ENCODE data around the gene VWDE.
"Not testable (repeated sequence)": the region's sequence is repeated elsewhere in the genome, so short reads cannot be mapped to it uniquely, and the experiment has no call there.

Gene VWDE

GRCh38 chr7:12401538-12402364, 1.9 kb downstream of the VWDE start:
- peak; percentile 69 for DNase-seq

DNA sequence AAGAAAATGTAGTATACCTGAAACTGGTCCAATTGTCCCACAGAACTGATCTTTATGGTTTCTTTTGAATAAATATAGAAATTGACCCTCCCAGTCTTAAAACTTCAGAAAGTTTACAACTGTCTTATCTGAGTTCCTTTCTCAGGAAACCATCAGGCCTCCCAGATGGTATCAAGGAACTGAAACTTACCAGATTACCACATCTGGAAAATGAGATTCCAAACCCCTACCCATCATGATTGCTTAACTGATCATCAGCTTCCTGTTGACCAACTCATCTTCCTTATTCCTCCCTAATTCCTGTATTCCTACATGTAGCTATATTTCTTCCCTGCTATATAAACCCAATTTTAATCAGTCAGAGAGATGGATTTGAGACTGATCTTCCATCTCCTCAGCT, 5.5 kb downstream of the VWDE start:
- DNase-seq, result no peak

GRCh38 chr7:12397671-12398070, 6.0 kb downstream of the VWDE start:
- DNase-seq, result peak; percentile 54

DNA sequence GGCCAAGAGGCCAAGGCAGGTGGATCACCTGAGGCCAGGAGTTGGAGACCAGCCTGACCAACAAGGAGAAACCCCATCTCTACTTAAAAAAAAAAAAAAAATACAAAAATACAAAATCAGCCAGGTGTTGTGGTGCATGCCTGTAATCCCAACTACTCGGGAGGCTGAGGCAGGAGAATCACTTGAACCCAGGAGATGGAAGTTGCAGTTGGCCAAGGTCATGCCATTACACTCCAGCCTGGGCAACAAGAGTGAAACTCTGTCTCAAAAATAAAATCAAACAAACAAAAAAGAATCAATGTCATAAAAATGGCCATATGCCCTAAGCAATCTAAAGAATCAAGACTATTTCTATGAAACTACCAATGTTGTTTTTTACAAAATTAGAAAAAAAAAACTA, 7.0 kb downstream of the VWDE start:
- not testable (repeated sequence) for DNase-seq

GRCh38 chr7:12391922-12392615, 11.6 kb downstream of the VWDE start:
- DNase-seq, result peak; percentile 53

GRCh38 chr7:12389089-12389700, 14.5 kb downstream of the VWDE start:
- DNase-seq, result peak; percentile 30

- DNase-seq, result peak; percentile 90
These were observed 17.3 kb downstream of the VWDE start for GRCh38 chr7:12386313-12386740.

- peak; percentile 97 for DNase-seq
These were observed 18.3 kb downstream of the VWDE start for GRCh38 chr7:12385364-12385786.

- DNase-seq, result no peak
These were observed 20.3 kb downstream of the VWDE start for GRCh38 chr7:12383377-12383776.

GRCh38 chr7:12378389-12378788, 25.3 kb downstream of the VWDE start:
- no peak for DNase-seq

DNA sequence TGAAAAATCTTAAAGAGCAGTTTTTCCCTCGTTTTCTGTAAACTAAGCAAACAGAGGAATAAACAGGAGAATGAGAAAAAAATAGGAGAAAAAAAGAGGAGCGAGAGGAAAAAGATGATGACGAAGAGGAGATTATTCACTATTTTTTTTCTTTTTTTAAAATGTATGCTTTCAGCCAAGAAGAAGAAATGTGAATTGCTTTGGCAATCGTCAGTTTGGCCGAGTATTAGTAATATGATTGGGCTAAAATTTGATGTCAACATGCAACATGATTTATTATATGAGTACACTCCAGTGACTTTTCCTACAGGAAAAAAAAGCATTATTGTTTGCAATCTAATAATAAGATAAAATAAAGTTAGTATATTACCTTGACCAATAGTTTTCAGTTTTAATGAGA, 26.3 kb downstream of the VWDE start:
- no peak for DNase-seq

DNA sequence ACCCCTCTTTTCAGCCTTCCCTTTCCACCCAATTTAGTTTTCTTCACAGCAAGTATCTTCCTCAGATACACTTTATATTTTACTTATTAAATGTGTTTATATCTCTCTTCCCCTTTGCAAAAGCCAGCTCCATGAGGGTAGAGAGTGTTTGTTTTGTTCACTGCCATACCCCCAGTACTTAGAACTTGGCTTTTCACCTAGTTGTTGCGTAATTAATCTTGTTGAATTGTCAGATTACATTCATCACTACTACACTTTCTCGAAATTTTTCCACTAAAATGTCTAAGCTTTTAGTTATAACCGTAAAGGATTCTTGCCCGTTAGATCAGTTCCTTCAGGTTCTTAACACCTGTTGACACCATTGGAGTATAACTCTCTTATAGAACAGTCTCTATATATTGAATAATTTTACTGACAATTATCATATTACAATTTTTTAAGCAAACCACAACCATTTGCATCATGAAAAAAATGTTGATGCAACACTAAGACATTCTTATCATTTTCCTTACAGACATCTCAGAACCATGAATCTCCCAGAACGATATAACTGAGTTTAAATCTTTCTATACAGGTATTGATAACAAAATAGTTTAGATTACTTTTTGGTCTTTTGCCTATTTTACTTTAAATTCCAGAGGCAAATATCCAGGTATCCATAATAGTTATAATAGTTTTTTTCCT, 29.9 kb downstream of the VWDE start:
- no peak for DNase-seq

- DNase-seq, result no peak
These were observed 33.4 kb downstream of the VWDE start for GRCh38 chr7:12370249-12370648.

DNA sequence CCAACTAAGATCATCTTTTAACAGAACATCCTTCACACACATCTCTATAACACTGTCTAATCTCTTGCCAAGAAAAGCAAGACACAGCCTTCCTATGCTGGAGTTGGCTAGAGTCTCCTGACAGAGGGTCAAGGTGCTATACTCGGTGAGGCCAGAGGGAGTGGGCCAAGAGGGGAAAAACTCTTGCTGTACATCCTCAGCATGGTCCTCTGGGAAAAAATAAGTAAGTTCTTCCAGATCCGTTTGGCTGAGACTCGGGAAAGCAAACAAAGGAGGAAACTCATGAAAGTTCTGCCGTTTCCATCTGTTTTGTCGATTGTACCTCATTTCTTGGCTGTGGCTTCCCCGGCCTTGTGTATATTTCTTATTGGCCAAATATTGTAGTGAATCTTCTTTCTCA, 33.9 kb downstream of the VWDE start:
- no peak for DNase-seq

DNA sequence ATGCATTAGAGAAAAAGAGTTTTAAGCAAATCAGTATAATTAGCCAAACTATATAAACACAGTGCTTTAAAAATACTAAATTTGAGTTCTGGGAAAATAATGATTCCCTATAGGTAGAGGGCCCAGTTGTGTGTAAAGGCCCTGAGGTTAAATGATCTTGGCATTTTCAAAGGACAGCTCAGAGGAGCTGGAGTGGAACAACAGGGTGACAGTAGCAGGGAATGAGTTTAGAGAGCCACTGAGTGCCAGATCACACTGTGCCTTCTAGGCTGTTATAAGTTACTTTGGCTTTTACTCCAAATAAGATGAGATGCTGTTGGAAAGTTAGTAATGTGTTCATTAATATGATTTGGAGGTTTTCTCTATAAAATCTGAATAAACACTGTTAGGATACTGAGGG, 34.6 kb downstream of the VWDE start:
- no peak for DNase-seq

GRCh38 chr7:12360948-12361347, 42.7 kb downstream of the VWDE start:
- no peak for DNase-seq

DNA sequence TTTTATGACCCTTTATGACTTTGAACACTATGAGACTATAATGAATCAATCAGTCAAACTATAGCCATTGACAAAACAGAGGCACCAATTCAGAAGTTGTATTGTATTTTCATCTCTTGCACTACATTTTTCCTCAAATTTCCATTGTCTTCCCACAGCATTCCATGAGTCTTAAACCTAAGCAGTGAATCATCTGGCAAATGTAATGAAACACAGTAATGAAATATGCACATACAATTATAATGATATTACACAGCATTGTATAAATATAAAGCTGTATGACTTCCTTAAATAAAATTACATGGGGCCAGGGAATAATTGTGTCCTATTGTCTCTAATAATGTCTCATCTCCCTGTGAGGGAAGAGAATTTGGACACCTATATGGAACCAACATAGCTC, 45.0 kb downstream of the VWDE start:
- no peak for DNase-seq

DNA sequence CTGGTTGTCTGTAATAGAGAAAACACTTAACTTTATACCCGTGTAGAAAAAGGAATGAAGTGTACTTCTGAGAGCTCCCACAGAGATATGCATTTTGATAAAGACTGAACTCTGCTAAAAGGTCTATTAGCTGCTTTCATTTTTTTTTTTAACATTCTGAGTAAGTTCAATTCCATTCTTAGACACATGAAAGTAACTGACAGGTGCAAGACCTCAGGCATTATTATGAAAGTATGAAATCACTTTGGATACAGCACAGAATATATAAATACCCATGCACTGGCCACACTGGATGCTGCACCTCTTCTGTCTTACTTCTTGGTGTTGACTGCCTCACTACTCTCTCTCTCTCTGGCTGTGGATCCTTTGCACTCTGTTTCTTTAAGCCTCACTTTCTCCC, 46.2 kb downstream of the VWDE start:
- DNase-seq, result peak; percentile 29

- DNase-seq, result no peak
These were observed 51.8 kb downstream of the VWDE start for GRCh38 chr7:12351843-12352242.

DNA sequence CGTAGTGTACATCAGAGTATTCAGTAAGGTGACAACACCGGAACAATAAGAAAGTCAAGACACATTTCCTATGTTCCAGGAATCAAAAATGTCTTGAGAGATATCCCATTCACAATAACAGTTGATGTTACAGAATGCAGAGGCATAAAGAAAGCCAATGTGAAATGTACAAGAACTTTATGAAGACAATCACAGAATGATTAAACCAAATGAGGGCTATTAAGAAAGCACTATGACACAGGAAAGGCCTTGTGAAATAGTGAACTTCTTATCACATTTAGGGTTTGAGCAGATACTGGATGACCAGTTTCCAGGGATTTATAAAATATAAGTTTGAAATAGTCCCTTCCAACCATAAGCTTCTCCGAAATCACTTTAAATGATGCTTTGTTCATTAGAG, 52.7 kb downstream of the VWDE start:
- no peak for DNase-seq

DNA sequence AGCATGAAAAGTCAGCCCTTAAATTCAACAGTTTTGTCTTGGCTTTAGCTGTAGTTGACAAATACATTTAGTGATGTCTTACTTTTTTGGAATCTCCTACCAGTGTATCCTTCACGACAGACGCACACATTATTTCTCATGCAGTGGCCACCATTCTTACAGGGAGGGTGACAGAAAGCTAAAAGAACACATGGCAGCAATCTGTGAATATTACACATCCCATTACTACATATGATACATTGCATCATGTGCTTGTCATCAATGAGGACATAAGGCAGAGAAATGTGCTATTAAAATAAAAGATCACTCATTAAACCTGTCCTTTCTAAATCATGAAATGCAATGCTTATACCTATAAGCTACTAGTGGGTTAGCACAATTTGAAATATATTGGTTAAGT, 66.6 kb downstream of the VWDE start:
- DNase-seq, result no peak

DNA sequence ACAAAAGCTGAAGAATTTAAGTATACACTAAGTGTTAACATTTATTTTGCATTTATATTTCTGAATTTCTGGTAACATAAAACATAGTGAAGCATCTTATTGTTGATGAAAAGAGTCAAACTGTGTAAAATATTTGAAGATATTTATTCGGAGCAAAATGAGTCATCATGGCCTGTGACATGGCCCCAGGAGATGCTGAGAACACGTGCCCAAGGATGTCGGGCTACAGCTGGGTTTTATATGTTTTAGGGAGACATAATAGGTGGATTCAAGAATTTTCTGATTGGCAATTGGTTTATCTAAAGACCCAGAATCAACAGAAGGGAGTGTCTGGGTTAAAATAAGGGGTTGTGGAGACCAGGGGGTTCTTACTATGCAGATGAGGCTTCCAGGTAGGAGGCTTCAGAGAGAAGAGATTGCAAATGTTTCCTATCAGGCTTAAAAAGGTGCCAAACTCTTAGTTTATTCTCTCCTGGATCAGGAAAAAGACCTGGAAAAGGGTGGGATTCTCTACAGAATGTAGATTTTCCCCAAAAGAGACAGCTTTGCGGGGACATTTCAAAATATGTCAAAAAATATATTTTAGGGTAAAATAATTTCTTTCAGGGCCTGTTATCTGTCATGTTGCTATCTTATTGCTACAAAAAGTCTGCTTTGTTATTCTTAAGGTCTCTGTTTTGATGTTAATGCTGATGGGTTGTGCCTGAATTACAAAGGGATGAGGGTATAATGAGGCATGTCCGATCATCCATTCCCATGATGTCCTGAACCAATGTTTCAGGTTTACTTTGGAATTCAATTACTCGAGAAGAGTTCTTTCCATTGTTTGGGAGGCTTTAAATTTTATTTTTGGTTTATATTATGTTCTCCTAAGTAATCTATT, 74.5 kb downstream of the VWDE start:
- no peak for DNase-seq

Data from NCI-H1105 treated with DMSO at 0.1 percent for 48 hours (cell line).